Cardiac fibroblast (primary cell): Measurements from ENCODE around the gene PXYLP1.

Experiments
- DNase-seq, 2 donors: peaks; one replicate each; pipeline versions ENCODE4 v3.0.0 to v3.0.0-alpha.2; 2010; ENCODE audit warnings: low read depth in 2 of 2
- H3K4me3 ChIP-seq, 2 donors: replicated peaks in 1 of 2; 1 replicate in 1 of 2; 2 replicates in 1 of 2; pipeline ENCODE4 v1.5.1; 2011; ENCODE audit warnings: low read depth in 2 of 2, low read length in 2 of 2, mild to moderate bottlenecking in 2 of 2, moderate library complexity in 1 of 2
- CTCF ChIP-seq: IDR thresholded peaks from one replicate; pipeline ENCODE4 v1.5.1; 2011; ENCODE audit warnings: low read depth, mild to moderate bottlenecking, low read length, inconsistent platforms

Gene PXYLP1

GRCh38 chr3:141255846-141256261, 24.2 kb downstream of the PXYLP1 start:
- TF ChIP-seq CTCF: peak; percentile 23
- DNase-seq: peak; percentile 34 to 43
- H3K4me3 ChIP-seq: no peak overlapping the region

- DNase-seq: no peak
- H3K4me3 ChIP-seq: no peak overlapping the region
- no peak for TF ChIP-seq CTCF
Measured at GRCh38 chr3:141256820-141257219, 25.2 kb downstream of the PXYLP1 start.

GRCh38 chr3:141257961-141258360, 26.3 kb downstream of the PXYLP1 start:
- DNase-seq: peak in 1 of 2 donors; percentile 25
- no peak overlapping the region for H3K4me3 ChIP-seq
- TF ChIP-seq CTCF: no peak

GRCh38 chr3:141258973-141259372, 27.3 kb downstream of the PXYLP1 start:
- no peak for TF ChIP-seq CTCF
- H3K4me3 ChIP-seq: no peak overlapping the region
- no peak for DNase-seq

- no peak overlapping the region for H3K4me3 ChIP-seq
- DNase-seq: no peak
- TF ChIP-seq CTCF: no peak
Measured at GRCh38 chr3:141259821-141260629, 28.4 kb downstream of the PXYLP1 start.

DNA sequence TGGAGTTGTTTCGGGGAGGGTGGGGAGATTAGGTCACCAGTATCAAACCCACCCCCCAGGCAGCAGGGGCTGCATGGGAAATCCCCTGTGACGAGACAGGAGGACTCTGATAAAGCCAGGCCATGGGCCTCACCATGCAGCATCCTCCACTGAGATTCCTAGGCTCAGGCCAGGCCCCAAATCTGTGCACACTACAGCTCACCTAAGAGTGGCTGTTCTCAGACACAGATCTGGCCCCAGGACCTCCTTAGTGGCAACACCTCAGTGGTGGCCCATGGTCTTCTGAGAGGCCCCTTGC, 29.0 kb downstream of the PXYLP1 start:
- H3K4me3 ChIP-seq: no peak overlapping the region
- no peak for DNase-seq
- TF ChIP-seq CTCF: no peak
